Duodenal mucosa (tissue), 2 donors: ENCODE results near the gene GSN.

Source experiments
- H3K27ac ChIP-seq: one replicate; pipeline ENCODE4 v1.7.0; 2013; ENCODE audit warnings: low read depth, low read length
- H3K27me3 ChIP-seq, 2 donors: one replicate each; pipeline ENCODE4 v1.7.0; 2013; ENCODE audit warnings: low read length in 2 of 2, control low read depth in 1 of 2; ENCODE audit not compliant: insufficient read depth in 2 of 2, control insufficient read depth in 1 of 2
- H3K36me3 ChIP-seq, 2 donors: one replicate each; pipeline ENCODE4 v1.7.0; 2013; ENCODE audit warnings: low read length in 2 of 2, control low read depth in 1 of 2; ENCODE audit not compliant: insufficient read depth in 2 of 2, control insufficient read depth in 1 of 2
- H3K4me1 ChIP-seq, 2 donors: one replicate each; pipeline ENCODE4 v1.7.0; 2013; ENCODE audit warnings: low read length in 2 of 2, control low read depth in 1 of 2; ENCODE audit not compliant: insufficient read depth in 2 of 2, control insufficient read depth in 1 of 2
- H3K4me3 ChIP-seq, 2 donors: one replicate each; pipeline ENCODE4 v1.7.0; 2013; ENCODE audit warnings: low read length in 2 of 2, low read depth in 1 of 2
- H3K9ac ChIP-seq, 2 donors: one replicate each; pipeline ENCODE4 v1.7.0; 2013; ENCODE audit warnings: low read length in 2 of 2, low read depth in 1 of 2
- H3K9me3 ChIP-seq, 2 donors: one replicate each; pipeline ENCODE4 v1.7.0; 2013; ENCODE audit warnings: low read length in 2 of 2, control low read depth in 1 of 2; ENCODE audit not compliant: control insufficient read depth in 1 of 2

GSN gene

GRCh38 chr9:121331992-121332685 is 64.2 kb downstream of the GSN start:
- peaks cover 18 to 51% of the 10 kb centered on the region in 2 donors for H3K36me3 ChIP-seq

GRCh38 chr9:121333950-121334773 is 66.2 kb downstream of the GSN start:
- Histone ChIP-seq H3K36me3 (peaks cover 14 to 36% of the 10 kb centered on the region in 2 donors), H3K9me3 (no peaks in the 10 kb centered on the region), H3K9ac (no peak overlapping the region), H3K27ac (no peak overlapping the region), H3K4me3 (no peak overlapping the region), H3K4me1 (no peaks in the 10 kb centered on the region), H3K27me3 (no peaks in the 10 kb centered on the region)

More at GRCh38 chr9:121331992-121332685, 64.2 kb downstream of the GSN start:
- Histone ChIP-seq H3K9ac (peak overlapping the region in 1 of 2 donors; percentile 6), H3K4me3 (no peak overlapping the region), H3K4me1 (no peaks in the 10 kb centered on the region), H3K9me3 (no peaks in the 10 kb centered on the region), H3K27me3 (no peaks in the 10 kb centered on the region), H3K27ac (peak overlapping the region; percentile 8)

GRCh38 chr9:121336665-121337064 is 68.7 kb downstream of the GSN start:
- H3K27ac ChIP-seq: no peak overlapping the region
- no peaks in the 10 kb centered on the region for H3K4me1 ChIP-seq

GRCh38 chr9:121339437-121339836 is 71.5 kb downstream of the GSN start:
- H3K36me3 ChIP-seq: peaks cover 0 to 13% of the 10 kb centered on the region in 2 donors
- no peak overlapping the region for H3K27ac ChIP-seq
- no peaks in the 10 kb centered on the region for H3K4me1 ChIP-seq

More at GRCh38 chr9:121336665-121337064, 68.7 kb downstream of the GSN start:
- H3K9ac ChIP-seq: no peak overlapping the region
- no peaks in the 10 kb centered on the region for H3K27me3 ChIP-seq
- H3K9me3 ChIP-seq: no peaks in the 10 kb centered on the region
- H3K36me3 ChIP-seq: peaks cover 0 to 22% of the 10 kb centered on the region in 2 donors
- H3K4me3 ChIP-seq: no peak overlapping the region

GRCh38 chr9:121340676-121341392 is 72.9 kb downstream of the GSN start:
- Histone ChIP-seq H3K36me3 (peaks cover 4 to 15% of the 10 kb centered on the region in 2 donors), H3K27me3 (no peaks in the 10 kb centered on the region), H3K4me3 (no peak overlapping the region), H3K27ac (no peak overlapping the region), H3K9me3 (no peaks in the 10 kb centered on the region), H3K9ac (no peak overlapping the region), H3K4me1 (peaks cover 4 to 7% of the 10 kb centered on the region in 2 donors)

More at GRCh38 chr9:121339437-121339836, 71.5 kb downstream of the GSN start:
- no peaks in the 10 kb centered on the region for H3K27me3 ChIP-seq
- H3K4me3 ChIP-seq: no peak overlapping the region
- no peak overlapping the region for H3K9ac ChIP-seq
- no peaks in the 10 kb centered on the region for H3K9me3 ChIP-seq

- Histone ChIP-seq H3K4me3 (no peak overlapping the region), H3K36me3 (peaks cover 8 to 20% of the 10 kb centered on the region in 2 donors), H3K9ac (no peak overlapping the region), H3K4me1 (peaks cover 4 to 13% of the 10 kb centered on the region in 2 donors), H3K27me3 (no peaks in the 10 kb centered on the region), H3K9me3 (no peaks in the 10 kb centered on the region), H3K27ac (no peak overlapping the region)
Observed at GRCh38 chr9:121344184-121344583, 76.2 kb downstream of the GSN start.

- Histone ChIP-seq H3K9ac (no peak overlapping the region), H3K4me3 (no peak overlapping the region), H3K9me3 (no peaks in the 10 kb centered on the region), H3K27me3 (no peaks in the 10 kb centered on the region), H3K36me3 (peaks cover 8 to 20% of the 10 kb centered on the region in 2 donors), H3K27ac (no peak overlapping the region), H3K4me1 (peaks cover 4 to 13% of the 10 kb centered on the region in 2 donors)
Observed at GRCh38 chr9:121345070-121345469, 77.1 kb downstream of the GSN start.

GRCh38 chr9:121348221-121348620 is 80.3 kb downstream of the GSN start:
- Histone ChIP-seq H3K36me3 (peaks cover 8 to 19% of the 10 kb centered on the region in 2 donors), H3K27ac (no peak overlapping the region), H3K4me3 (no peak overlapping the region), H3K9me3 (no peaks in the 10 kb centered on the region), H3K9ac (no peak overlapping the region), H3K4me1 (peaks cover 21 to 30% of the 10 kb centered on the region in 2 donors), H3K27me3 (no peaks in the 10 kb centered on the region)

- H3K9ac ChIP-seq: no peak overlapping the region
- no peaks in the 10 kb centered on the region for H3K27me3 ChIP-seq
- peaks cover 29 to 30% of the 10 kb centered on the region in 2 donors for H3K4me1 ChIP-seq
- no peaks in the 10 kb centered on the region for H3K9me3 ChIP-seq
- no peak overlapping the region for H3K27ac ChIP-seq
- no peak overlapping the region for H3K4me3 ChIP-seq
- peaks cover 8 to 19% of the 10 kb centered on the region in 2 donors for H3K36me3 ChIP-seq
Observed at GRCh38 chr9:121349009-121349408, 81.0 kb downstream of the GSN start.
